HCT116 (cell line): ENCODE measurements around the gene IL1R2. TPM values are rescaled to one million over a fixed set of nuclear protein-coding genes. Genes with fewer than 3 reads are reported as not detected.

Experiments
- ATAC-seq: fragments of 200-7000 bp; cut with Tn5 transposase; 2 replicates; pipeline ENCODE4 v1.9.1; 2020; ENCODE audit warnings: mild to moderate bottlenecking, moderate library complexity
- BruUV-seq: library from RNA; stranded (reverse); fragments of 400-500 nt; replicated peaks from 2 replicates; lab custom pipeline; 2021; lab: Mats Ljungman, UMichigan
- CTCF ChIA-PET: fragments of 300-600 bp; sonication (Branson Sonifier 250); formaldehyde crosslinking; loops from one replicate; lab custom pipeline; 2021; ENCODE audit warnings: antibody characterized with exemption; lab: Charles Lee
- POLR2A ChIA-PET: fragments of 300-600, 350-600 bp; sonication (Branson Sonifier 250); formaldehyde crosslinking; loops from one replicate; lab custom pipeline; 2021; ENCODE audit warnings: antibody characterized with exemption; lab: Charles Lee
- RAD21 ChIA-PET, 2 experiments: fragments of 300-600 bp; sonication (Branson Sonifier 250); formaldehyde crosslinking; loops; one replicate each; lab custom pipeline; 2023; ENCODE audit warnings: low total read pairs in 2 of 2; ENCODE audit not compliant: uncharacterized antibody in 2 of 2, unreplicated experiment in 2 of 2, low non-redundant PET in 1 of 2; lab: Charles Lee
- DNase-seq: peaks from one replicate; pipeline ENCODE4 v3.0.0-alpha.2; 2010; ENCODE audit warnings: low read depth, low spot score
- H2AFZ ChIP-seq: fragments of 200-600 bp; shearing (Covaris generic), sonication (generic); 2 replicates; pipeline ENCODE4 v1.6.1; 2017; ENCODE audit warnings: low read depth, mixed run types, mixed read lengths, antibody characterized with exemption, low read length; ENCODE audit not compliant: poor library complexity, severe bottlenecking
- H3K27ac ChIP-seq: 2 replicates; pipeline ENCODE4 v1.5.1; 2012; ENCODE audit warnings: low read depth, low read length
- H3K27me3 ChIP-seq: fragments of 200-600 bp; sonication (generic); 2 replicates; pipeline ENCODE4 v1.6.1; 2016; ENCODE audit warnings: mixed run types, low read length, mixed read lengths; ENCODE audit not compliant: insufficient read depth
- H3K36me3 ChIP-seq, 2 experiments: fragments of 200-500 bp in 1 of 2; fragments of 200-600 bp in 1 of 2; sonication (Bioruptor generic) in 1 of 2; sonication (generic) in 1 of 2; 2 replicates each; pipeline versions ENCODE4 v1.5.1 to v1.6.1; 2014 to 2016; ENCODE audit warnings: low read length in 2 of 2, inconsistent platforms in 1 of 2, mixed read lengths in 1 of 2, mixed run types in 1 of 2; ENCODE audit not compliant: insufficient read depth in 2 of 2, control insufficient read depth in 1 of 2
- H3K4me1 ChIP-seq, 2 experiments: fragments of 200-600 bp in 1 of 2; sonication (generic) in 1 of 2; 2 replicates each; pipeline versions ENCODE4 v1.5.1 to v1.6.1; 2012 to 2017; ENCODE audit warnings: low read length in 2 of 2, inconsistent platforms in 1 of 2, mild to moderate bottlenecking in 1 of 2, mixed read lengths in 1 of 2, mixed run types in 1 of 2, moderate library complexity in 1 of 2; ENCODE audit not compliant: insufficient read depth in 2 of 2, control insufficient read depth in 1 of 2
- H3K4me2 ChIP-seq: fragments of 200-600 bp; sonication (generic); 2 replicates; pipeline ENCODE4 v1.6.1; 2017; ENCODE audit warnings: mixed run types, low read length, mixed read lengths
- H3K4me3 ChIP-seq, 2 experiments: fragments of 200-600 bp in 1 of 2; sonication (generic) in 1 of 2; replicated peaks in 1 of 2; 2 replicates each; pipeline ENCODE4 v1.5.1; 2011 to 2016; ENCODE audit warnings: low read length in 2 of 2, control low read depth in 1 of 2, low read depth in 1 of 2, mild to moderate bottlenecking in 1 of 2, mixed read lengths in 1 of 2, mixed run types in 1 of 2
- H3K79me2 ChIP-seq: fragments of 200-600 bp; sonication (generic); 2 replicates; pipeline ENCODE4 v1.6.1; 2017; ENCODE audit warnings: mild to moderate bottlenecking, mixed run types, low read length, moderate library complexity, mixed read lengths; ENCODE audit not compliant: insufficient read depth
- H3K9ac ChIP-seq: fragments of 200-600 bp; sonication (generic); 2 replicates; pipeline ENCODE4 v1.6.1; 2016; ENCODE audit warnings: low read length, mixed read lengths
- H3K9me2 ChIP-seq: fragments of 200-600 bp; sonication (generic), shearing (Covaris generic); 2 replicates; pipeline ENCODE4 v1.6.1; 2017; ENCODE audit warnings: mixed run types, mild to moderate bottlenecking, moderate library complexity; ENCODE audit not compliant: insufficient read depth
- H3K9me3 ChIP-seq, 2 experiments: fragments of 200-500 bp in 1 of 2; fragments of 200-600 bp in 1 of 2; sonication (Bioruptor generic) in 1 of 2; sonication (generic) in 1 of 2; 2 replicates each; pipeline ENCODE4 v1.6.1; 2014 to 2017; ENCODE audit warnings: low read length in 2 of 2, mixed read lengths in 2 of 2, inconsistent platforms in 1 of 2, low read depth in 1 of 2, mild to moderate bottlenecking in 1 of 2, mixed run types in 1 of 2, moderate library complexity in 1 of 2; ENCODE audit not compliant: control insufficient read depth in 1 of 2, insufficient read depth in 1 of 2
- H4K20me1 ChIP-seq: fragments of 200-600 bp; sonication (generic), shearing (Covaris generic); 2 replicates; pipeline ENCODE4 v1.6.1; 2017; ENCODE audit warnings: mixed run types, mild to moderate bottlenecking, moderate library complexity; ENCODE audit not compliant: insufficient read depth
- CBX3 ChIP-seq: IDR thresholded peaks from 2 replicates; pipeline ENCODE4 v1.6.1; 2012; ENCODE audit warnings: low read depth
- CEBPB ChIP-seq: IDR thresholded peaks from 2 replicates; pipeline ENCODE4 v1.6.1; 2012; ENCODE audit warnings: low read depth
- ELF1 ChIP-seq: IDR thresholded peaks from 2 replicates; pipeline ENCODE4 v1.6.1; 2012; ENCODE audit warnings: low read depth, borderline replicate concordance
- EZH2 ChIP-seq: fragments of 200-600 bp; sonication (generic); IDR thresholded peaks from 2 replicates; pipeline ENCODE4 v1.6.1; 2017; ENCODE audit warnings: antibody characterized with exemption, mixed run types
- EZH2phosphoT487 ChIP-seq: fragments of 200-600 bp; IDR thresholded peaks from 2 replicates; pipeline ENCODE4 v1.6.1; 2018; ENCODE audit warnings: antibody characterized with exemption, borderline replicate concordance
- FOSL1 ChIP-seq: IDR thresholded peaks from 2 replicates; pipeline ENCODE4 v1.6.1; 2012; ENCODE audit warnings: low read depth
- JUND ChIP-seq: IDR thresholded peaks from 2 replicates; pipeline ENCODE4 v1.6.1; 2012
- MAX ChIP-seq: IDR thresholded peaks from 2 replicates; pipeline ENCODE4 v1.6.1; 2012
- POLR2A ChIP-seq: IDR thresholded peaks from 2 replicates; pipeline ENCODE4 v1.7.0; 2011; ENCODE audit warnings: borderline replicate concordance; ENCODE audit not compliant: insufficient read depth, insufficient read length; ENCODE audit errors: extremely low read depth
- POLR2AphosphoS5 ChIP-seq: IDR thresholded peaks from 2 replicates; pipeline ENCODE4 v1.6.1; 2011; ENCODE audit warnings: mild to moderate bottlenecking, low read depth, low read length, moderate library complexity
- RAD21 ChIP-seq: IDR thresholded peaks from 2 replicates; pipeline ENCODE4 v1.6.1; 2012; ENCODE audit warnings: low read depth, mild to moderate bottlenecking
- SIN3A ChIP-seq: IDR thresholded peaks from 2 replicates; pipeline ENCODE4 v1.6.1; 2012; ENCODE audit warnings: low read depth
- SP1 ChIP-seq: IDR thresholded peaks from 2 replicates; pipeline ENCODE4 v1.6.1; 2012; ENCODE audit warnings: low read depth
- SRF ChIP-seq: IDR thresholded peaks from 2 replicates; pipeline ENCODE4 v1.6.1; 2012; ENCODE audit warnings: low read depth
- TCF7L2 ChIP-seq: IDR thresholded peaks from 2 replicates; pipeline ENCODE4 v1.7.0; 2011; ENCODE audit warnings: borderline replicate concordance, inconsistent platforms; ENCODE audit not compliant: insufficient read depth, insufficient read length; ENCODE audit errors: extremely low read depth
- YY1 ChIP-seq: IDR thresholded peaks from 2 replicates; pipeline ENCODE4 v1.6.1; 2011; ENCODE audit warnings: low read length, low read depth, moderate library complexity, mild to moderate bottlenecking; ENCODE audit not compliant: insufficient replicate concordance; ENCODE audit errors: extremely low read depth
- ZFX ChIP-seq: fragments of 450-650 bp; IDR thresholded peaks from 2 replicates; pipeline ENCODE4 v1.6.1; 2017
- intact Hi-C: fragments of 100-400 bp; cut with micrococcal nuclease; formaldehyde crosslinking; loops from 2 replicates; pipeline ENCODE4 v1.10.0; 2022
- total RNA-seq: library from RNA; stranded (reverse); gene quantifications from one replicate; pipeline ENCODE4 v1.2.1, GENCODE V29; 2021; ENCODE audit not compliant: unreplicated experiment
- TF ChIP-seq, protein P1 (sequence below), 3 experiments: fragments of 200-600 bp in 1 of 3; sonication (generic) in 1 of 3; IDR thresholded peaks in 2 of 3; conservative IDR thresholded peaks in 1 of 3; 2 replicates each; pipeline ENCODE4 v1.5.1; 2012 to 2017; ENCODE audit warnings: low read depth in 2 of 3, low read length in 2 of 3, antibody characterized with exemption in 1 of 3, borderline replicate concordance in 1 of 3, control low read depth in 1 of 3, mild to moderate bottlenecking in 1 of 3, mixed read lengths in 1 of 3, mixed run types in 1 of 3, moderate library complexity in 1 of 3; ENCODE audit not compliant: insufficient read depth in 1 of 3
- TF ChIP-seq, protein P2 (sequence below): IDR thresholded peaks from 2 replicates; pipeline ENCODE4 v1.6.1; 2011; ENCODE audit warnings: mild to moderate bottlenecking, low read length, moderate library complexity; ENCODE audit not compliant: insufficient replicate concordance; ENCODE audit errors: extremely low read depth
- TF ChIP-seq, protein P3 (sequence below): IDR thresholded peaks from 2 replicates; pipeline ENCODE4 v1.6.1; 2012

Gene IL1R2
- total RNA-seq, 1 experiment from 2014 or later: 0.52 TPM

- Histone ChIP-seq H3K36me3 (no peaks in the 10 kb centered on the region), H3K9me3 (no peaks in the 10 kb centered on the region), H3K27ac (no peak overlapping the region), H3K9ac (no peak overlapping the region), H3K27me3 (peaks cover 3% of the 10 kb centered on the region; the same call in 1 of the 2 replicates), H3K4me1 (no peaks in the 10 kb centered on the region), H3K9me2 (no peaks in the 10 kb centered on the region), H2AFZ (no peak overlapping the region), H3K4me3 (no peak overlapping the region), H4K20me1 (no peaks in the 10 kb centered on the region), H3K4me2 (no peak overlapping the region), H3K79me2 (no peaks in the 10 kb centered on the region)
- TF ChIP-seq RAD21 (no peak), TCF7L2 (no peak), CEBPB (no peak), SIN3A (no peak), CBX3 (no peak), SP1 (no peak), JUND (no peak), SRF (no peak), EZH2 (no peak), EZH2phosphoT487 (no peak), POLR2A (no peak), ZFX (no peak), ELF1 (no peak), YY1 (no peak), MAX (no peak), FOSL1 (no peak), POLR2AphosphoS5 (no peak)
- TF ChIP-seq, protein P1, sequence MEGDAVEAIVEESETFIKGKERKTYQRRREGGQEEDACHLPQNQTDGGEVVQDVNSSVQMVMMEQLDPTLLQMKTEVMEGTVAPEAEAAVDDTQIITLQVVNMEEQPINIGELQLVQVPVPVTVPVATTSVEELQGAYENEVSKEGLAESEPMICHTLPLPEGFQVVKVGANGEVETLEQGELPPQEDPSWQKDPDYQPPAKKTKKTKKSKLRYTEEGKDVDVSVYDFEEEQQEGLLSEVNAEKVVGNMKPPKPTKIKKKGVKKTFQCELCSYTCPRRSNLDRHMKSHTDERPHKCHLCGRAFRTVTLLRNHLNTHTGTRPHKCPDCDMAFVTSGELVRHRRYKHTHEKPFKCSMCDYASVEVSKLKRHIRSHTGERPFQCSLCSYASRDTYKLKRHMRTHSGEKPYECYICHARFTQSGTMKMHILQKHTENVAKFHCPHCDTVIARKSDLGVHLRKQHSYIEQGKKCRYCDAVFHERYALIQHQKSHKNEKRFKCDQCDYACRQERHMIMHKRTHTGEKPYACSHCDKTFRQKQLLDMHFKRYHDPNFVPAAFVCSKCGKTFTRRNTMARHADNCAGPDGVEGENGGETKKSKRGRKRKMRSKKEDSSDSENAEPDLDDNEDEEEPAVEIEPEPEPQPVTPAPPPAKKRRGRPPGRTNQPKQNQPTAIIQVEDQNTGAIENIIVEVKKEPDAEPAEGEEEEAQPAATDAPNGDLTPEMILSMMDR (IDR thresholded peaks at IDR 0.05 in 2 of 3, conservative IDR thresholded peaks at IDR 0.05 in 1 of 3; ENCODE audit: borderline replicate concordance in 1 of 3, insufficient read depth in 1 of 3, low read depth in 2 of 3, low read length in 2 of 3): no peak
- TF ChIP-seq, protein P2, sequence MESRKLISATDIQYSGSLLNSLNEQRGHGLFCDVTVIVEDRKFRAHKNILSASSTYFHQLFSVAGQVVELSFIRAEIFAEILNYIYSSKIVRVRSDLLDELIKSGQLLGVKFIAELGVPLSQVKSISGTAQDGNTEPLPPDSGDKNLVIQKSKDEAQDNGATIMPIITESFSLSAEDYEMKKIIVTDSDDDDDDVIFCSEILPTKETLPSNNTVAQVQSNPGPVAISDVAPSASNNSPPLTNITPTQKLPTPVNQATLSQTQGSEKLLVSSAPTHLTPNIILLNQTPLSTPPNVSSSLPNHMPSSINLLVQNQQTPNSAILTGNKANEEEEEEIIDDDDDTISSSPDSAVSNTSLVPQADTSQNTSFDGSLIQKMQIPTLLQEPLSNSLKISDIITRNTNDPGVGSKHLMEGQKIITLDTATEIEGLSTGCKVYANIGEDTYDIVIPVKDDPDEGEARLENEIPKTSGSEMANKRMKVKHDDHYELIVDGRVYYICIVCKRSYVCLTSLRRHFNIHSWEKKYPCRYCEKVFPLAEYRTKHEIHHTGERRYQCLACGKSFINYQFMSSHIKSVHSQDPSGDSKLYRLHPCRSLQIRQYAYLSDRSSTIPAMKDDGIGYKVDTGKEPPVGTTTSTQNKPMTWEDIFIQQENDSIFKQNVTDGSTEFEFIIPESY: no peak
- TF ChIP-seq, protein P3, sequence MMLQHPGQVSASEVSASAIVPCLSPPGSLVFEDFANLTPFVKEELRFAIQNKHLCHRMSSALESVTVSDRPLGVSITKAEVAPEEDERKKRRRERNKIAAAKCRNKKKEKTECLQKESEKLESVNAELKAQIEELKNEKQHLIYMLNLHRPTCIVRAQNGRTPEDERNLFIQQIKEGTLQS: no peak
- ATAC-seq: no peak
- no peak for DNase-seq
- no TSS peak for BruUV-seq
- RAD21 ChIA-PET: no interaction called here
- POLR2A ChIA-PET: no interaction called here
- intact Hi-C loops: no loop called here
- CTCF ChIA-PET: no interaction called here
Measured at GRCh38 chr2:102051692-102052277, 60.0 kb downstream of the IL1R2 start.
